ENCODE measurements around the gene HCAR3. TPM values are rescaled to one million over a fixed set of nuclear protein-coding genes. Genes with fewer than 3 reads are reported as not detected.
"Not testable (repeated sequence)": the region's sequence is repeated elsewhere in the genome, so short reads cannot be mapped to it uniquely, and the experiment has no call there.

Gene HCAR3
- total RNA-seq, 1 experiment from 2014 or later = 0.22 TPM

GRCh38 chr12:122691566-122691965 is 25.0 kb downstream of the HCAR3 start:
- H3K4me2 ChIP-seq (ENCODE audit: low read depth, low read length, poor library complexity, severe bottlenecking) = no peak overlapping the region
- H3K9me3 ChIP-seq (ENCODE audit: low read length) = no peaks in the 10 kb centered on the region
- no peak overlapping the region for H3K4me3 ChIP-seq (ENCODE audit: low read length)
- H3K79me2 ChIP-seq (ENCODE audit: low read length) = no peaks in the 10 kb centered on the region
- H3K4me1 ChIP-seq (ENCODE audit: low read length) = no peaks in the 10 kb centered on the region; the same call in 1 of the 2 replicates
- H3K27me3 ChIP-seq (ENCODE audit: low read length) = no peaks in the 10 kb centered on the region
- H3K36me3 ChIP-seq (ENCODE audit: insufficient read depth, low read length) = no peaks in the 10 kb centered on the region
- H3K9ac ChIP-seq (ENCODE audit: low read length) = no peak overlapping the region
- DNase-seq = no peak
- H3K27ac ChIP-seq (ENCODE audit: low read length) = no peak overlapping the region
- no peaks in the 10 kb centered on the region for H3K9me2 ChIP-seq (replicated peaks; ENCODE audit: insufficient read depth, low read length)
- H4K20me1 ChIP-seq (ENCODE audit: insufficient read depth, low read depth, low read length) = no peaks in the 10 kb centered on the region
- H2AFZ ChIP-seq (ENCODE audit: low read length) = no peak overlapping the region

- Histone ChIP-seq H3K27me3 (ENCODE audit: low read length) (no peaks in the 10 kb centered on the region), H4K20me1 (ENCODE audit: insufficient read depth, low read depth, low read length) (no peaks in the 10 kb centered on the region), H3K4me2 (ENCODE audit: low read depth, low read length, poor library complexity, severe bottlenecking) (no peak overlapping the region), H3K4me3 (ENCODE audit: low read length) (no peak overlapping the region), H3K9me2 (replicated peaks; ENCODE audit: insufficient read depth, low read length) (no peaks in the 10 kb centered on the region), H3K36me3 (ENCODE audit: insufficient read depth, low read length) (no peaks in the 10 kb centered on the region), H2AFZ (ENCODE audit: low read length) (no peak overlapping the region), H3K79me2 (ENCODE audit: low read length) (no peaks in the 10 kb centered on the region), H3K9me3 (ENCODE audit: low read length) (no peaks in the 10 kb centered on the region), H3K4me1 (ENCODE audit: low read length) (no peaks in the 10 kb centered on the region; the same call in 1 of the 2 replicates), H3K27ac (ENCODE audit: low read length) (no peak overlapping the region), H3K9ac (ENCODE audit: low read length) (no peak overlapping the region)
- no peak for DNase-seq
Observed at GRCh38 chr12:122688291-122688690, 28.3 kb downstream of the HCAR3 start.

- no peaks in the 10 kb centered on the region; the same call in 1 of the 2 replicates for H3K4me1 ChIP-seq (ENCODE audit: low read length)
- H4K20me1 ChIP-seq (ENCODE audit: insufficient read depth, low read depth, low read length) = no peaks in the 10 kb centered on the region
- H3K36me3 ChIP-seq (ENCODE audit: insufficient read depth, low read length) = no peaks in the 10 kb centered on the region
- no peaks in the 10 kb centered on the region for H3K9me3 ChIP-seq (ENCODE audit: low read length)
- H3K27ac ChIP-seq (ENCODE audit: low read length) = no peak overlapping the region
- no peaks in the 10 kb centered on the region for H3K27me3 ChIP-seq (ENCODE audit: low read length)
- H3K4me2 ChIP-seq (ENCODE audit: low read depth, low read length, poor library complexity, severe bottlenecking) = no peak overlapping the region
- H3K4me3 ChIP-seq (ENCODE audit: low read length) = no peak overlapping the region
- H3K9ac ChIP-seq (ENCODE audit: low read length) = no peak overlapping the region
- no peaks in the 10 kb centered on the region for H3K9me2 ChIP-seq (replicated peaks; ENCODE audit: insufficient read depth, low read length)
- no peak overlapping the region for H2AFZ ChIP-seq (ENCODE audit: low read length)
- DNase-seq = no peak
- H3K79me2 ChIP-seq (ENCODE audit: low read length) = no peaks in the 10 kb centered on the region
Observed at GRCh38 chr12:122687086-122687485, 29.5 kb downstream of the HCAR3 start.

GRCh38 chr12:122686538-122686937 is 30.1 kb downstream of the HCAR3 start:
- Histone ChIP-seq H2AFZ (ENCODE audit: low read length) (no peak overlapping the region), H3K27ac (ENCODE audit: low read length) (no peak overlapping the region), H3K27me3 (ENCODE audit: low read length) (no peaks in the 10 kb centered on the region), H3K4me2 (ENCODE audit: low read depth, low read length, poor library complexity, severe bottlenecking) (no peak overlapping the region), H3K9ac (ENCODE audit: low read length) (no peak overlapping the region), H3K9me3 (ENCODE audit: low read length) (no peaks in the 10 kb centered on the region), H3K4me1 (ENCODE audit: low read length) (no peaks in the 10 kb centered on the region; the same call in 1 of the 2 replicates), H3K36me3 (ENCODE audit: insufficient read depth, low read length) (no peaks in the 10 kb centered on the region), H3K79me2 (ENCODE audit: low read length) (no peaks in the 10 kb centered on the region), H4K20me1 (ENCODE audit: insufficient read depth, low read depth, low read length) (no peaks in the 10 kb centered on the region), H3K4me3 (ENCODE audit: low read length) (no peak overlapping the region), H3K9me2 (replicated peaks; ENCODE audit: insufficient read depth, low read length) (no peaks in the 10 kb centered on the region)
- no peak for DNase-seq

GRCh38 chr12:122684297-122684813 is 32.3 kb downstream of the HCAR3 start:
- DNase-seq = no peak
- Histone ChIP-seq H3K4me3 (ENCODE audit: low read length) (no peak overlapping the region), H3K79me2 (ENCODE audit: low read length) (no peaks in the 10 kb centered on the region), H3K36me3 (ENCODE audit: insufficient read depth, low read length) (no peaks in the 10 kb centered on the region), H3K27me3 (ENCODE audit: low read length) (no peaks in the 10 kb centered on the region), H3K9me2 (replicated peaks; ENCODE audit: insufficient read depth, low read length) (no peaks in the 10 kb centered on the region), H3K9me3 (ENCODE audit: low read length) (no peaks in the 10 kb centered on the region), H3K4me1 (ENCODE audit: low read length) (no peaks in the 10 kb centered on the region; the same call in 1 of the 2 replicates), H3K4me2 (ENCODE audit: low read depth, low read length, poor library complexity, severe bottlenecking) (no peak overlapping the region), H3K9ac (ENCODE audit: low read length) (no peak overlapping the region), H2AFZ (ENCODE audit: low read length) (no peak overlapping the region), H4K20me1 (ENCODE audit: insufficient read depth, low read depth, low read length) (no peaks in the 10 kb centered on the region), H3K27ac (ENCODE audit: low read length) (no peak overlapping the region)

- Histone ChIP-seq H3K4me1 (ENCODE audit: low read length) (no peaks in the 10 kb centered on the region; the same call in 1 of the 2 replicates), H3K9me3 (ENCODE audit: low read length) (no peaks in the 10 kb centered on the region), H3K4me2 (ENCODE audit: low read depth, low read length, poor library complexity, severe bottlenecking) (no peak overlapping the region), H3K9me2 (replicated peaks; ENCODE audit: insufficient read depth, low read length) (no peaks in the 10 kb centered on the region), H3K4me3 (ENCODE audit: low read length) (no peak overlapping the region), H2AFZ (ENCODE audit: low read length) (no peak overlapping the region), H3K36me3 (ENCODE audit: insufficient read depth, low read length) (no peaks in the 10 kb centered on the region), H3K27me3 (ENCODE audit: low read length) (no peaks in the 10 kb centered on the region), H3K27ac (ENCODE audit: low read length) (no peak overlapping the region), H3K9ac (ENCODE audit: low read length) (no peak overlapping the region), H4K20me1 (ENCODE audit: insufficient read depth, low read depth, low read length) (no peaks in the 10 kb centered on the region), H3K79me2 (ENCODE audit: low read length) (no peaks in the 10 kb centered on the region)
- no peak for DNase-seq
Observed at GRCh38 chr12:122681814-122682213, 34.8 kb downstream of the HCAR3 start.

- not testable (repeated sequence) for H4K20me1 ChIP-seq (ENCODE audit: insufficient read depth, low read depth, low read length); H3K4me1 ChIP-seq (ENCODE audit: low read length); H3K9me3 ChIP-seq (ENCODE audit: low read length); H3K36me3 ChIP-seq (ENCODE audit: insufficient read depth, low read length); H3K79me2 ChIP-seq (ENCODE audit: low read length); H3K9ac ChIP-seq (ENCODE audit: low read length); H3K9me2 ChIP-seq (replicated peaks; ENCODE audit: insufficient read depth, low read length); H3K27me3 ChIP-seq (ENCODE audit: low read length); DNase-seq; H3K4me3 ChIP-seq (ENCODE audit: low read length); H3K27ac ChIP-seq (ENCODE audit: low read length); H2AFZ ChIP-seq (ENCODE audit: low read length); H3K4me2 ChIP-seq (ENCODE audit: low read depth, low read length, poor library complexity, severe bottlenecking)
Observed at GRCh38 chr12:122680989-122681388, 35.6 kb downstream of the HCAR3 start.

- H4K20me1 ChIP-seq (ENCODE audit: insufficient read depth, low read depth, low read length); H3K27me3 ChIP-seq (ENCODE audit: low read length); H3K4me3 ChIP-seq (ENCODE audit: low read length); H3K9me3 ChIP-seq (ENCODE audit: low read length); H2AFZ ChIP-seq (ENCODE audit: low read length); H3K36me3 ChIP-seq (ENCODE audit: insufficient read depth, low read length); H3K4me1 ChIP-seq (ENCODE audit: low read length); H3K9me2 ChIP-seq (replicated peaks; ENCODE audit: insufficient read depth, low read length); H3K79me2 ChIP-seq (ENCODE audit: low read length); H3K4me2 ChIP-seq (ENCODE audit: low read depth, low read length, poor library complexity, severe bottlenecking); DNase-seq; H3K9ac ChIP-seq (ENCODE audit: low read length); H3K27ac ChIP-seq (ENCODE audit: low read length): not testable (repeated sequence)
Observed at GRCh38 chr12:122676781-122677180, 39.8 kb downstream of the HCAR3 start.

- H3K4me3 ChIP-seq (ENCODE audit: low read length); H3K9me3 ChIP-seq (ENCODE audit: low read length); H2AFZ ChIP-seq (ENCODE audit: low read length); DNase-seq; H3K27me3 ChIP-seq (ENCODE audit: low read length); H3K27ac ChIP-seq (ENCODE audit: low read length); H3K4me2 ChIP-seq (ENCODE audit: low read depth, low read length, poor library complexity, severe bottlenecking); H3K79me2 ChIP-seq (ENCODE audit: low read length); H3K9me2 ChIP-seq (replicated peaks; ENCODE audit: insufficient read depth, low read length); H4K20me1 ChIP-seq (ENCODE audit: insufficient read depth, low read depth, low read length); H3K36me3 ChIP-seq (ENCODE audit: insufficient read depth, low read length); H3K9ac ChIP-seq (ENCODE audit: low read length); H3K4me1 ChIP-seq (ENCODE audit: low read length): not testable (repeated sequence)
Observed at GRCh38 chr12:122676015-122676414, 40.6 kb downstream of the HCAR3 start.
